HUES64 (cell line): ENCODE results near the gene NKIRAS1.

Experiments used
- H3K27ac ChIP-seq: 2 replicates; pipeline ENCODE4 v1.7.0; 2013; ENCODE audit warnings: low read depth, low read length, inconsistent platforms
- H3K27me3 ChIP-seq: 2 replicates; pipeline ENCODE4 v1.6.1; 2013; ENCODE audit warnings: mild to moderate bottlenecking, low read length; ENCODE audit not compliant: insufficient read depth
- H3K36me3 ChIP-seq: 2 replicates; pipeline ENCODE4 v1.6.1; 2013; ENCODE audit warnings: mild to moderate bottlenecking, low read length; ENCODE audit not compliant: insufficient read depth
- H3K4me1 ChIP-seq: 2 replicates; pipeline ENCODE4 v1.6.1; 2013; ENCODE audit warnings: mild to moderate bottlenecking, low read length, moderate library complexity; ENCODE audit not compliant: insufficient read depth
- H3K4me3 ChIP-seq: 2 replicates; pipeline ENCODE4 v1.5.1; 2013; ENCODE audit warnings: mild to moderate bottlenecking, low read length, moderate library complexity
- H3K9ac ChIP-seq: 2 replicates; pipeline ENCODE4 v1.6.1; 2013; ENCODE audit warnings: mild to moderate bottlenecking, low read depth, low read length
- H3K9me3 ChIP-seq: 2 replicates; pipeline ENCODE4 v1.6.1; 2013; ENCODE audit warnings: low read depth, low read length; ENCODE audit not compliant: insufficient read depth
- WGBS: fragments of 150-250, 120-280 bp; methylation state at CpG from one replicate; pipeline ENCODE4 v1.1.7; 2013; ENCODE audit warnings: missing lambda C conversion rate; 5-methylcytosine and 5-hydroxymethylcytosine counted together

NKIRAS1 gene

DNA sequence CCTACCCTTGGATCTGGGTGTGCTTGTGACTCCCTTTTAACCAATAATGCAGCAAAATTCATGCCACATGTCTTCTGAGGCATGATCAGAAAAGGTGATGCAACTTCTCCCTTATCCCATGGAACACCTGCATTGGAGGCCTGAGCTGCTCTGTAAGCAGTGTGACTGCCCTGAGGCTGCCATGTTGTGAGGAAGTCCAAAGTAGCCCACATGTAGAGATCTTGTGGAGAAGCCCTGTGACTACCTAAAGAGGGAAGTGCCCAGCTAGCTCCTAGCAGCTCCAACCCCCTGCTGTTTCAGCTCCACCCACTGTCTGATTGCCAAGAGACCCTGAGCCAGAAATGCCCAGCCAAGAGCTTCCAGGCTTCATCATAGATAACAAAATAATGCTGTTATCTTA is 21.9 kb upstream of the NKIRAS1 start:
- Histone ChIP-seq H3K27ac (no peak overlapping the region), H3K27me3 (no peaks in the 10 kb centered on the region), H3K9me3 (no peaks in the 10 kb centered on the region), H3K4me1 (peaks cover 1% of the 10 kb centered on the region; the same call in 1 of the 2 replicates), H3K9ac (no peak overlapping the region), H3K4me3 (no peak overlapping the region), H3K36me3 (no peaks in the 10 kb centered on the region)

DNA sequence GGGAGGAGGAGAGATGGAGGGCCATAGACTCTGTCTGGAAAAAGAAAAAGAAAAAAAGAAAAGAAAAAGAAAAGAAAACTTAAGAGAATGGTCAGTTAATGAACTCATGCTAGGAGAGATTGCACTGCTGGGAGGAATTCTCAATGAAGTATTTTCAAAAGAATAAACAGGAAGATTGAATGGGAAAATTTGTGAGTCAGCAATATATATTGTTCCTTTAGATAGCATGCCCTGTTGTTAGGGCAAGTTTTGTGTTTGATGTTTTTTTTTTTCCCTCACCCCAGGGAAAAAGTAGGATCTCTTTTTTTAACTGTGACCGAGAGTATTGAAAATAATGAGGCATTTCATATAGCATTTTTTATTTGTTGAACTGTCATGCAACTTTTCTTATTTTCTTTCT is 20.5 kb upstream of the NKIRAS1 start:
- no peaks in the 10 kb centered on the region for H3K27me3 ChIP-seq
- no CpG with 5 or more reads among the region's 1 CpG for WGBS
- H3K4me1 ChIP-seq: no peaks in the 10 kb centered on the region
- no peak overlapping the region for H3K9ac ChIP-seq
- H3K4me3 ChIP-seq: no peak overlapping the region
- H3K36me3 ChIP-seq: no peaks in the 10 kb centered on the region
- no peaks in the 10 kb centered on the region for H3K9me3 ChIP-seq
- H3K27ac ChIP-seq: no peak overlapping the region

DNA sequence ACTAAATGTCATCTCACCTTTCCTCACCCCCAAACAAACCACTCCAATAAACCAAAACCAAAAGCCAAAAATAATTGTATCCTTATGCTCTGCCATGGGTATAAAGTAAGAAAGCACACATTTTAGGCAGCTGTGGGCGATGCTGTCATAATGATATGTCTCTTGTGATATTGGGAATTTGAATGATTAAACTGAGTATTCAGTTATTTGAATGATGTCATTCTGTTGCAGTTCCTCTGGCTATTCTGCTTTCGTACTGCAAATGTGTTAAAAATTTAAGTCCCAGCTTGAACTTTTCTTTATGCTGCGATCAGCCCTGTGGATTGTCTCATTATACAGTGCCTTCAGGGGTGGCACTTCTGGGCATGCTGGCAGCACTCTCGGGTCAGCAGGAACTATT is 17.5 kb upstream of the NKIRAS1 start:
- Histone ChIP-seq H3K4me1 (no peaks in the 10 kb centered on the region), H3K27me3 (no peaks in the 10 kb centered on the region), H3K36me3 (no peaks in the 10 kb centered on the region), H3K4me3 (no peak overlapping the region), H3K27ac (no peak overlapping the region), H3K9ac (no peak overlapping the region), H3K9me3 (no peaks in the 10 kb centered on the region)
- 71% methylated on average over 4 of the region's 4 CpGs for WGBS

DNA sequence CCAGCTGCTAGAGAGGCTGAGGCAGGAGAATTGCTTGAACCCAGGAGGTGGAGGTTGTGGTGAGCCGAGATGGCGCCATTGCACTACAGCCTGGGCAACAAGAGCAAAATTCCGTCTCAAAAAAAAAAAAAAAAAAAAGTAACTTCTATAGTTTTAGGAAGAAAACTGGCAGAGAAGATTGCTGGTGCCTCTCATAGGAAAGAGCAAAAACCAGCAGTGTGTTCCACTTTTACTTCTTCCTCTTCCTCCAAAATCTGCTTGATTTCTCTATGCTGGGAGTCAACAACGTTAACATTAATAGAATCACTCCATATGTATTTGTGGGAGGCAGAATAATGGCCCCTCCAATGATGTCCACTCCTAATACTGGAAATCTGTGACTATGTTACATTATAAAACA is 15.8 kb upstream of the NKIRAS1 start:
- Histone ChIP-seq H3K9ac (no peak overlapping the region), H3K36me3 (no peaks in the 10 kb centered on the region), H3K27me3 (no peaks in the 10 kb centered on the region), H3K9me3 (no peaks in the 10 kb centered on the region), H3K4me3 (no peak overlapping the region), H3K4me1 (no peaks in the 10 kb centered on the region), H3K27ac (no peak overlapping the region)
- 92% methylated on average over 3 of the region's 4 CpGs for WGBS

DNA sequence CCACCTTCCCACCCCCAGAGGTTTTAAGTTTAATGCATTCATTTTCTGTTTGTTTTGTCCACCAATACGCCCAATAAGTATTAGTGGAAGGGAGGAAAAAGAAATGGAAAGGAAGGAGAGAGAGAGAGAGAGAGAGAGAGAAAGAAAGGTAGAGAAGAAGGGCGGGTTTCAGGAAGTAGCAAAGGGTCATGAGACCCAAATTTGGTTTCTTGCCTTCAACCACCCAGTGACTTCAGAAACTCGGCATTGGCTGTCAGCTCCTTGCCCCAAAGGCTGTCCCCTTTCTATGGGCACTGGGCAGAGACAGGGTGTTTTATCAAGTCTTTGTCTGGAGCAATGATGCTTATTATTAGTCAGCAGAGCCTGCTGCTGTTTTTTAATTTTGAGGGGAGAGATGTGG is 14.8 kb upstream of the NKIRAS1 start:
- no peak overlapping the region for H3K4me3 ChIP-seq
- H3K9ac ChIP-seq: no peak overlapping the region
- H3K27ac ChIP-seq: no peak overlapping the region
- H3K27me3 ChIP-seq: no peaks in the 10 kb centered on the region
- no peaks in the 10 kb centered on the region for H3K4me1 ChIP-seq
- H3K9me3 ChIP-seq: no peaks in the 10 kb centered on the region
- WGBS: 93% methylated on average over 3 of the region's 3 CpGs
- H3K36me3 ChIP-seq: no peaks in the 10 kb centered on the region

DNA sequence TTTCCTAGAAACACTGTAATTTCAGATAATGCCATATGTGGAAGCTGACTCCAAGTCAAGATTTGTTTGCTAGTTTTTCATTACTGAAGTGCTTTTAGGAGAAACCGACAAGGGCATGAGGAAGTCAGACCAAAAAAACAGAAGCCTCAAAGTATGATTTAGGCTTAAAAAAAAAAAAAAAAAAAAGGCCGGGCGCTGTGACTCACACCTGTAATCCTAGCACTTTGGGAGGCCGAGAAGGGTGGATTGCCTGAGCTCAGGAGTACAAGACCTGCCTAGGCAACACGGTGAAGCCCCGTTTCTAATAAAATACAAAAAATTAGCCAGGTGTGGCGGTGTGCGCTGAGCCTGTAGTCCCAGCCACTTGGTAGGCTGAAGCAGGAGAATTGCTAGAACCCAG is 11.7 kb upstream of the NKIRAS1 start:
- 84% methylated on average over 8 of the region's 8 CpGs for WGBS
- Histone ChIP-seq H3K27ac (no peak overlapping the region), H3K27me3 (no peaks in the 10 kb centered on the region), H3K36me3 (no peaks in the 10 kb centered on the region), H3K9me3 (no peaks in the 10 kb centered on the region), H3K4me3 (no peak overlapping the region), H3K4me1 (peaks cover 5% of the 10 kb centered on the region; the same call in 1 of the 2 replicates), H3K9ac (no peak overlapping the region)

DNA sequence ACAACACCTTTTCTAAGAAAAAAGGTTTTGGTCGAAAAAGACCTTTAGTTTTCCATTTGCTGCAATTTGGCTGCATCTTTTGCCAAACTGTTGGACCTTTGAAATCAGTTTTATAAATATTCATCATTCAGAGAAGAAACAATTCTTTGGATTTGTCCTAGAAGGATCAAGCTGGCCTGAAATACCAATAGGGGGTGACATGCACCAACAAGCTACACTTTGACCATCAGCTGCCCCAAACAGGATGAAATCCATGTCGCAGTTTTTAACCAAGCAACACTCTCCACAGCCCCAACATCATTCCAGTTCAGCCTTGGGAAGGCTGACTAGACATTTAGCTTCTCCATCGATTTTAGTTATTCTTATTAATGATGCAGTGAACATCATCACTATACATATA is 9.9 kb upstream of the NKIRAS1 start:
- H3K4me3 ChIP-seq: no peak overlapping the region
- 72% methylated on average over 2 of the region's 3 CpGs for WGBS
- H3K27me3 ChIP-seq: no peaks in the 10 kb centered on the region
- H3K9ac ChIP-seq: no peak overlapping the region
- peaks cover 5% of the 10 kb centered on the region; the same call in 1 of the 2 replicates for H3K4me1 ChIP-seq
- H3K9me3 ChIP-seq: no peaks in the 10 kb centered on the region
- H3K36me3 ChIP-seq: 0 out of 2 replicates have a peak, but pooled peaks cover 3% of the 10 kb centered on the region
- no peak overlapping the region for H3K27ac ChIP-seq

DNA sequence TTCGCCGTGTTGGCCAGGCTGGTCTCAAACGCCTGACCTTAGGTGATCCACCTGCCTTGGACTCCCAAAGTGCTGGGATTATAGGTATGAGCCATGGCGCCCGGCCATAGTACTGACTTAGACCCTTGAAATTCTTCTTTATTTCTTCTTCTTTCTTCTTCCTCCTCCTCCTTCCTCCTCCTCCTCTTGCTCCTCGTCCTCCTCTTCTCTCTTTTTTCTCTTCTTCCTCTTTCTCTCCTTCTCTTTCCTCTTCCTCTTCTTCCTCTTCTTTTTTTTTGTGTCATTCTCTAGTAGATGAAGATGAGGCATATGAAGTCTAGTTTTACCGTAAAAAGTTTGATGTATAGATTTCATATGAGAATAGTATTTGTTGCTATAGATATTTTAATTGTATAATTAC is 9.5 kb upstream of the NKIRAS1 start:
- peaks cover 5% of the 10 kb centered on the region; the same call in 1 of the 2 replicates for H3K4me1 ChIP-seq
- peaks cover 6% of the 10 kb centered on the region; the same call in 1 of the 2 replicates for H3K36me3 ChIP-seq
- no peak overlapping the region for H3K9ac ChIP-seq
- H3K27me3 ChIP-seq: no peaks in the 10 kb centered on the region
- WGBS: 90% methylated on average over 6 of the region's 7 CpGs
- H3K9me3 ChIP-seq: no peaks in the 10 kb centered on the region
- no peak overlapping the region for H3K4me3 ChIP-seq
- H3K27ac ChIP-seq: no peak overlapping the region

DNA sequence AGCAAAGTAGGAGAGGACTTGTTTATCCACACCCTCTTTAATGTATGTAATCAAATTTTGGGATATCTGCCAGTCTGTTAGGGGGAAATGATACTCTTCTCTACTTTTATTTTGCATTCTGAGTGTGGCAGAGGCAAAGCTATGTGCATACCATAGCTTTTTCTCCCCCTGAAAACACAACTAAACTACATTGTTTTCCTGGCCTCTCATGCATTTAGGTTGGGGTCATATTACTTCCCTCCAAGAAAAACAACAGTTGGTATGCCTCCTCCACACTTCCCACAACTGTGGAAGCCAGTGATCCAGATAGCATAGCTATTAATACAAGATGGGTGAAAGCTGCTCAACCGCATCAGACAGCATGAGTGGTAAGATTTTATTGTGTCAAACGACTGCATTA is 7.0 kb upstream of the NKIRAS1 start:
- Histone ChIP-seq H3K27ac (no peak overlapping the region), H3K27me3 (no peaks in the 10 kb centered on the region), H3K4me1 (peaks cover 6% of the 10 kb centered on the region), H3K36me3 (peaks cover 30% of the 10 kb centered on the region), H3K4me3 (no peak overlapping the region), H3K9ac (no peak overlapping the region), H3K9me3 (no peaks in the 10 kb centered on the region)
- WGBS: 83% methylated on average over 2 of the region's 2 CpGs

DNA sequence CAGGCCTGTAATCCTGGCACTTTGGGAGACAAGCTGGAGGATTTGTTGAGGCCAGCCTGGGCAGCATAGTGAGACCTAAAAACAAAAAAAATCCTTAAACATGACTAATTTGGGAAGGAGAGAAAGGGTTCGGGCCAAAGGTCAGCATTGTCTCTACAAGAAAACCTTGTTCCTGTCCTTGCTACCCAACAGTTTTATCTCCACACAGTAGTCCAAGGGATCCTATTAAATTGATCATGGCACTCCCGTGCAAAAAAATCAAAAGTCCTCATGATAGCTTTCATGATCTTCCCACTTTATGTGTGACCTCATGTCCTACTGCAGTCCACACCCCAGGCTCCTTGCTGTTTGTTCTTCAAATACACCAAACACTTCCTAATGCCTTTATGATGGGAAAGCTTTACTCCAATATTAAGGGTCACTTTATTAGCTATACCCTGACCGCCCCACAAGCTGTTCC is 4.3 kb upstream of the NKIRAS1 start:
- H3K36me3 ChIP-seq: peaks cover 41% of the 10 kb centered on the region
- peaks cover 1% of the 10 kb centered on the region; the same call in 1 of the 2 replicates for H3K27me3 ChIP-seq
- 91% methylated on average over 3 of the region's 3 CpGs for whole genome bisulfite sequencing
- H3K4me1 ChIP-seq: peaks cover 11% of the 10 kb centered on the region
- H3K9me3 ChIP-seq: no peaks in the 10 kb centered on the region
- H3K27ac ChIP-seq: no peak overlapping the region; the same call in 1 of the 2 replicates
- H3K4me3 ChIP-seq: no peak overlapping the region
- no peak overlapping the region for H3K9ac ChIP-seq

DNA sequence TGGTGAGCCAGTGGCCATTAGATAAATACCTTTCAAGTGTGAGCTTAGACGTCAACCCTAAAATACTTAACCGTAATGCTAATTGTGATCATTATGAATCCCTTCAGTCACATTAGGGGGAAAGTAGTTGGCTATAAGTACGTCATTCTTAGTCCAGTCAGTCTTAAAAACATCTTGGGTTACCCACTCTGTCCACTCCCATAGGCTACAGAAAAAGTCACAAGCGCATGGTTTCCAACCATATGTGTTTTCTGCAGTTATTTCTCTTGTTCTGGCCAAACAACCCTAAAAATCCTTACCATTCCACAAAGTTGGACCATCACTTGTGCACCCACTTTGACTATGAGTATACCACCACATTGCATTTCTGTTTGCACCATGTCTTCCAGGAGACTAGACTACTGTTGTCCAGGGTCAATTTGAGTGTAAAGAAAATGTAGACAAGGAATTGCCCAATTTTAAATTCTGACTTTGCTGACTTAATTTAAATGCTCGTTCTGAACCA is 3.4 kb upstream of the NKIRAS1 start:
- Histone ChIP-seq H3K9me3 (no peaks in the 10 kb centered on the region), H3K4me3 (peak overlapping the region; percentile 12; the same call in 1 of the 2 replicates), H3K27me3 (peaks cover 6% of the 10 kb centered on the region), H3K9ac (no peak overlapping the region), H3K27ac (peak overlapping the region; percentile 21; the same call in 1 of the 2 replicates), H3K36me3 (peaks cover 41% of the 10 kb centered on the region), H3K4me1 (peaks cover 19% of the 10 kb centered on the region)
- WGBS: 91% methylated on average over 5 of the region's 5 CpGs

DNA sequence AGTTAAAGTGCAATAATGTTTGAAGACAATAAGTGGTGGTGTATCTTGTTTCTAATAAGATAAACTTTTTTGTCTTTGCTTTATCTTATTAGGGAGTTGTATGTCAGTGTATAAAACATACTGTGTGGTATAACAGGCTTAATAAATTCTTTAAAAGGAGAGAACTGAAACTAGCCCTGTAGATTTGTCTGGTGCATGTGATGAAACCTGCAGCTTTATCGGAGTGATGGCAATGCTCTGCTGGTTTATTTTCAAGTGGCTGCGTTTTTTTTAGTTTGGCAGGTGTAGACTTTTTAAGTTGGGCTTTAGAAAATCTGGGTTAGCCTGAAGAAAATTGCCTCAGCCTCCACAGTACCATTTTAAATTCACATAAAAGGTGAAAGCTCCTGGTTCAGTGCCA is 2.8 kb upstream of the NKIRAS1 start:
- H3K27ac ChIP-seq: peak overlapping the region; percentile 26; the same call in 1 of the 2 replicates
- peaks cover 41% of the 10 kb centered on the region for H3K36me3 ChIP-seq
- H3K9me3 ChIP-seq: no peaks in the 10 kb centered on the region
- peak overlapping the region; percentile 14; the same call in 1 of the 2 replicates for H3K4me3 ChIP-seq
- H3K4me1 ChIP-seq: peaks cover 23% of the 10 kb centered on the region
- no peak overlapping the region for H3K9ac ChIP-seq
- peaks cover 6% of the 10 kb centered on the region for H3K27me3 ChIP-seq
- WGBS: 90% methylated on average over 2 of the region's 2 CpGs
